PC-9 (cell line): ENCODE data around the gene CDK6.

ENCODE experiments used
- EZH2 ChIP-seq: fragments of 200-600 bp; sonication (generic); IDR thresholded peaks from 2 replicates; pipeline ENCODE4 v1.8.0; 2017; ENCODE audit warnings: antibody characterized with exemption, low read depth
- TF ChIP-seq, protein P1 (sequence below): fragments of 200-600 bp; sonication (generic); conservative IDR thresholded peaks from 2 replicates; pipeline ENCODE4 v1.6.1; 2017; ENCODE audit warnings: mixed run types, antibody characterized with exemption, mild to moderate bottlenecking, moderate library complexity

DNA sequence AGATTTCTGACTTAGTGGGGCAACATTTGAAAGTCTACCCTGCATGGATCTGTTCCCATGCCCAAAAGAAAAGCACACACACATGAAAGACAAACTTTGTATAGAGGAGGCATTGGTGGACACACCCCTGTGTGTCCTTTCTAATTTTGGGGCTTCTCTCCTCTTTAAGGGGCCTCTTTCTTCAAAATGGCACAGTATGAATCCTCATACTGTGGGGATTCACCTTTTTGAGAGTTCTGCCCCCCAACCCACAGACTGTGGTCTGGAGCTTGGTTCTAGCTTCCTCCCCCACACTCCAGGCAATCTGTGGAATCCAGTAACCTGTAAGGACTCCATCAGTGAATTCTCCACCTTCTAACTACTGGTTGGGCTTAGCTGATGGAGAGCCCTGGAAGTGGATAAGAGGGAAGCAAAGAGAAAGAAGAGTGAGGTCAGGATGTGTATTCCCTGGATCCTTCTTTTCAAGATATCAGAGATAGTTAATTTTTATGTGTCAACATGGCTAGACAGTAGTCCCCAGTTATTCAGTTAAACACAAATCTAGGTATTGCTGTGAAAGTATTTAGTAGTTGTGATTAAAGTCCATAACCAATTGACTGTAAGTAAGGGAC lies 32.4 kb upstream of the CDK6 start:
- TF ChIP-seq, protein P1, sequence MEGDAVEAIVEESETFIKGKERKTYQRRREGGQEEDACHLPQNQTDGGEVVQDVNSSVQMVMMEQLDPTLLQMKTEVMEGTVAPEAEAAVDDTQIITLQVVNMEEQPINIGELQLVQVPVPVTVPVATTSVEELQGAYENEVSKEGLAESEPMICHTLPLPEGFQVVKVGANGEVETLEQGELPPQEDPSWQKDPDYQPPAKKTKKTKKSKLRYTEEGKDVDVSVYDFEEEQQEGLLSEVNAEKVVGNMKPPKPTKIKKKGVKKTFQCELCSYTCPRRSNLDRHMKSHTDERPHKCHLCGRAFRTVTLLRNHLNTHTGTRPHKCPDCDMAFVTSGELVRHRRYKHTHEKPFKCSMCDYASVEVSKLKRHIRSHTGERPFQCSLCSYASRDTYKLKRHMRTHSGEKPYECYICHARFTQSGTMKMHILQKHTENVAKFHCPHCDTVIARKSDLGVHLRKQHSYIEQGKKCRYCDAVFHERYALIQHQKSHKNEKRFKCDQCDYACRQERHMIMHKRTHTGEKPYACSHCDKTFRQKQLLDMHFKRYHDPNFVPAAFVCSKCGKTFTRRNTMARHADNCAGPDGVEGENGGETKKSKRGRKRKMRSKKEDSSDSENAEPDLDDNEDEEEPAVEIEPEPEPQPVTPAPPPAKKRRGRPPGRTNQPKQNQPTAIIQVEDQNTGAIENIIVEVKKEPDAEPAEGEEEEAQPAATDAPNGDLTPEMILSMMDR: no peak
- TF ChIP-seq EZH2: no peak
